Sigmoid colon (tissue), 7 donors: Measurements from ENCODE around the gene APOA5. TPM values are rescaled to one million over a fixed set of nuclear protein-coding genes. Genes with fewer than 3 reads are reported as not detected.

Source experiments
- DNase-seq: peaks from one replicate; pipeline ENCODE4 v3.0.0-alpha.2; 2019
- H3K27ac ChIP-seq, 4 donors: fragments of 200-600 bp; sonication (generic); one replicate each; pipeline ENCODE4 v1.5.1; 2016 to 2019; ENCODE audit warnings: mild to moderate bottlenecking in 1 of 4
- H3K27me3 ChIP-seq, 3 donors: fragments of 200-600 bp; sonication (generic); one replicate each; pipeline ENCODE4 v1.5.1; 2019; ENCODE audit warnings: mild to moderate bottlenecking in 1 of 3
- H3K36me3 ChIP-seq, 4 donors: fragments of 200-600 bp; sonication (generic); one replicate each; pipeline ENCODE4 v1.5.1; 2016 to 2019
- H3K4me1 ChIP-seq, 4 donors: fragments of 200-600 bp; sonication (generic); one replicate each; pipeline ENCODE4 v1.5.1; 2017 to 2019
- H3K4me3 ChIP-seq, 4 donors: fragments of 200-600 bp; sonication (generic); one replicate each; pipeline ENCODE4 v1.5.1; 2017 to 2019; ENCODE audit warnings: mild to moderate bottlenecking in 2 of 4, moderate library complexity in 1 of 4
- H3K9me3 ChIP-seq, 4 donors: fragments of 200-600 bp in 3 of 4; sonication (generic) in 3 of 4; one replicate each; pipeline versions ENCODE4 v1.5.1 to v1.6.1; 2013 to 2019
- CTCF ChIP-seq, 4 experiments: fragments of 450-650 bp in 3 of 4; fragments of 200-600 bp in 1 of 4; IDR thresholded peaks; one replicate each; pipeline ENCODE4 v1.5.1; 2016 to 2019; ENCODE audit warnings: antibody characterized with exemption in 4 of 4, mild to moderate bottlenecking in 3 of 4, moderate library complexity in 2 of 4
- EP300 ChIP-seq, 4 donors: sonication (generic); formaldehyde crosslinking; IDR thresholded peaks; one replicate each; pipeline ENCODE4 v1.6.1; 2017; ENCODE audit warnings: antibody characterized with exemption in 4 of 4
- POLR2A ChIP-seq, 2 donors: fragments of 450-650 bp; IDR thresholded peaks; one replicate each; pipeline ENCODE4 v1.6.1; 2016; ENCODE audit warnings: antibody characterized with exemption in 2 of 2, mild to moderate bottlenecking in 2 of 2, moderate library complexity in 2 of 2
- POLR2AphosphoS5 ChIP-seq, 4 donors: sonication (generic); formaldehyde crosslinking; IDR thresholded peaks; one replicate each; pipeline ENCODE4 v1.6.1; 2017; ENCODE audit warnings: antibody characterized with exemption in 4 of 4
- WGBS, 2 donors: extraction: QIAGEN DNeasy Blood & Tissue Kit; methylation state at CpG; one replicate each; pipeline ENCODE4 v1.1.7; 2013; 5-methylcytosine and 5-hydroxymethylcytosine counted together
- intact Hi-C: fragments of 100-400 bp; cut with DNase I; formaldehyde crosslinking; loops from one replicate; pipeline ENCODE4 v1.15.1; 2023
- polyA plus RNA-seq, 3 donors: library from polyadenylated mRNA; stranded (reverse); fragments of 200-250 nt; gene quantifications; one replicate each; pipeline ENCODE4 v1.2.3, GENCODE V29; 2013
- total RNA-seq, 4 donors: library from RNA; depleted of rRNA; stranded (reverse); fragments of >200 nt; gene quantifications; one replicate each; pipeline ENCODE4 v1.1.0, GENCODE V29; 2016
- donor health status: healthy with polysubstance abuse.
- donor health status: Bipolar disorder and iron deficiency.
- donor health status: healthy.

Gene APOA5
- total and polyA plus RNA-seq, 7 donors, result not detected

- intact Hi-C loops, result no loop called here
- no peak overlapping the region for H3K27ac ChIP-seq
- peaks cover 0 to 15% (median 8%) of the 10 kb centered on the region in 4 donors for H3K4me1 ChIP-seq
- H3K36me3 ChIP-seq, result no peaks in the 10 kb centered on the region
- H3K9me3 ChIP-seq, result no peaks in the 10 kb centered on the region
- no peaks in the 10 kb centered on the region for H3K27me3 ChIP-seq
- TF ChIP-seq POLR2A (IDR thresholded peaks at IDR 0.05) (no peak), EP300 (IDR thresholded peaks at IDR 0.05) (no peak), POLR2AphosphoS5 (IDR thresholded peaks at IDR 0.05) (no peak), CTCF (IDR thresholded peaks at IDR 0.05) (no peak)
- no peak overlapping the region for H3K4me3 ChIP-seq
- no peak for DNase-seq
- WGBS, 2 donors, result 77 to 88% methylated on average over 8 of the region's 8 CpGs
Measured at GRCh38 chr11:116792869-116793771, 1.4 kb upstream of the APOA5 start.

- Histone ChIP-seq H3K9me3 (no peaks in the 10 kb centered on the region), H3K36me3 (no peaks in the 10 kb centered on the region), H3K4me1 (peaks cover 0 to 17% (median 8%) of the 10 kb centered on the region in 4 donors), H3K4me3 (no peak overlapping the region), H3K27me3 (no peaks in the 10 kb centered on the region), H3K27ac (no peak overlapping the region)
- intact Hi-C loops, result no loop called here
- no peak for DNase-seq
- TF ChIP-seq EP300 (IDR thresholded peaks at IDR 0.05) (no peak), CTCF (IDR thresholded peaks at IDR 0.05) (no peak), POLR2AphosphoS5 (IDR thresholded peaks at IDR 0.05) (no peak), POLR2A (IDR thresholded peaks at IDR 0.05) (no peak)
- WGBS, 2 donors, result 69 to 83% methylated on average over 8 of the region's 8 CpGs
Measured at GRCh38 chr11:116792144-116792868, 627 bp upstream of the APOA5 start.

GRCh38 chr11:116791002-116791812 lies 472 bp downstream of the APOA5 start:
- WGBS, 2 donors, result 27 to 32% methylated on average over 31 of the region's 31 CpGs
- DNase-seq, result peak; percentile 88
- no peak for TF ChIP-seq POLR2A (IDR thresholded peaks at IDR 0.05)
- TF ChIP-seq CTCF (IDR thresholded peaks at IDR 0.05), result peak; percentile 71 to 93 (median 83)
- Histone ChIP-seq H3K27ac (no peak overlapping the region), H3K36me3 (peaks cover 0 to 4% (median 0%) of the 10 kb centered on the region in 4 donors), H3K4me1 (peaks cover 0 to 28% (median 18%) of the 10 kb centered on the region in 4 donors), H3K9me3 (no peaks in the 10 kb centered on the region), H3K27me3 (no peaks in the 10 kb centered on the region), H3K4me3 (peak overlapping the region in 2 of 4 donors; percentile 10 to 24)
- intact Hi-C loops, result no loop called here

GRCh38 chr11:116790167-116791001 lies 1.3 kb downstream of the APOA5 start:
- H3K4me1 ChIP-seq, result peaks cover 0 to 29% (median 20%) of the 10 kb centered on the region in 4 donors
- 90% methylated on average over 53 of the region's 53 CpGs for WGBS, 2 donors
- H3K27ac ChIP-seq, result no peak overlapping the region
- TF ChIP-seq POLR2AphosphoS5 (IDR thresholded peaks at IDR 0.05) (no peak), EP300 (IDR thresholded peaks at IDR 0.05) (no peak), CTCF (IDR thresholded peaks at IDR 0.05) (no peak), POLR2A (IDR thresholded peaks at IDR 0.05) (no peak)
- intact Hi-C loops, result no loop called here
- DNase-seq, result no peak
- no peaks in the 10 kb centered on the region for H3K27me3 ChIP-seq
- no peaks in the 10 kb centered on the region for H3K9me3 ChIP-seq
- no peak overlapping the region for H3K4me3 ChIP-seq
- H3K36me3 ChIP-seq, result peaks cover 0 to 12% (median 4%) of the 10 kb centered on the region in 4 donors
